H9 (cell line): Measurements from ENCODE around the gene ZBTB12. TPM values are rescaled to one million over a fixed set of nuclear protein-coding genes. Genes with fewer than 3 reads are reported as not detected.

Source experiments
- DNase-seq: peaks from one replicate; pipeline ENCODE4 v3.0.0-alpha.2; 2017
- H2AFZ ChIP-seq: one replicate; pipeline ENCODE4 v1.6.1; 2013; ENCODE audit warnings: mild to moderate bottlenecking, low read length, control low read depth, moderate library complexity
- H2AK5ac ChIP-seq: 2 replicates; pipeline ENCODE4 v1.6.1; 2013; ENCODE audit warnings: low read length, control low read depth, mixed read lengths; ENCODE audit not compliant: insufficient read length
- H2BK120ac ChIP-seq: one replicate; pipeline ENCODE4 v1.6.1; 2013; ENCODE audit warnings: low read depth, mild to moderate bottlenecking, low read length, control low read depth, inconsistent platforms; ENCODE audit not compliant: poor library complexity, severe bottlenecking
- H2BK12ac ChIP-seq: 2 replicates; pipeline ENCODE4 v1.6.1; 2013; ENCODE audit warnings: low read length, control low read depth, mixed read lengths, low read depth; ENCODE audit not compliant: insufficient read length
- H2BK15ac ChIP-seq: 2 replicates; pipeline ENCODE4 v1.6.1; 2013; ENCODE audit warnings: low read depth, low read length, control low read depth
- H2BK20ac ChIP-seq: one replicate; pipeline ENCODE4 v1.6.1; 2013; ENCODE audit warnings: low read depth, mild to moderate bottlenecking, low read length, control low read depth, inconsistent platforms; ENCODE audit not compliant: poor library complexity, severe bottlenecking
- H2BK5ac ChIP-seq: 2 replicates; pipeline ENCODE4 v1.6.1; 2013; ENCODE audit warnings: low read length, control low read depth, mixed read lengths; ENCODE audit not compliant: insufficient read length
- H3K14ac ChIP-seq: 2 replicates; pipeline ENCODE4 v1.6.1; 2013; ENCODE audit warnings: low read length, control low read depth; ENCODE audit not compliant: insufficient read depth
- H3K18ac ChIP-seq: 2 replicates; pipeline ENCODE4 v1.6.1; 2013; ENCODE audit warnings: low read depth, mild to moderate bottlenecking, mixed read lengths, low read length, control low read depth; ENCODE audit not compliant: insufficient read length
- H3K23ac ChIP-seq: 2 replicates; pipeline ENCODE4 v1.6.1; 2013; ENCODE audit warnings: low read length, control low read depth, mixed read lengths, low read depth; ENCODE audit not compliant: insufficient read length
- H3K23me2 ChIP-seq: 2 replicates; pipeline ENCODE4 v1.6.1; 2013; ENCODE audit warnings: low read depth, mild to moderate bottlenecking, mixed read lengths, low read length, control low read depth; ENCODE audit not compliant: insufficient read length, poor library complexity, severe bottlenecking
- H3K27ac ChIP-seq: 2 replicates; pipeline ENCODE4 v1.5.1; 2013; ENCODE audit warnings: low read length, control low read depth, mixed read lengths, low read depth; ENCODE audit not compliant: insufficient read length
- H3K27me3 ChIP-seq: 2 replicates; pipeline ENCODE4 v1.6.1; 2013; ENCODE audit warnings: low read length, control low read depth, inconsistent platforms; ENCODE audit not compliant: insufficient read depth
- H3K4ac ChIP-seq: 2 replicates; pipeline ENCODE4 v1.6.1; 2013; ENCODE audit warnings: low read depth, mild to moderate bottlenecking, control low read depth, inconsistent platforms, low read length, moderate library complexity
- H3K4me1 ChIP-seq: 2 replicates; pipeline ENCODE4 v1.6.1; 2013; ENCODE audit warnings: low read length, control low read depth, inconsistent platforms; ENCODE audit not compliant: insufficient read depth
- H3K4me2 ChIP-seq: 2 replicates; pipeline ENCODE4 v1.6.1; 2013; ENCODE audit warnings: low read length, control low read depth, mixed read lengths; ENCODE audit not compliant: insufficient read length, insufficient read depth
- H3K56ac ChIP-seq: 2 replicates; pipeline ENCODE4 v1.6.1; 2013; ENCODE audit warnings: low read depth, mild to moderate bottlenecking, mixed read lengths, low read length, control low read depth; ENCODE audit not compliant: insufficient read length
- H3K79me1 ChIP-seq: 2 replicates; pipeline ENCODE4 v1.6.1; 2013; ENCODE audit warnings: low read depth, mild to moderate bottlenecking, moderate library complexity, low read length, control low read depth, inconsistent platforms; ENCODE audit not compliant: insufficient read depth, poor library complexity, severe bottlenecking
- H3K79me2 ChIP-seq: 2 replicates; pipeline ENCODE4 v1.6.1; 2013; ENCODE audit warnings: low read length, control low read depth, inconsistent platforms; ENCODE audit not compliant: insufficient read depth
- H3K9ac ChIP-seq: 2 replicates; pipeline ENCODE4 v1.6.1; 2013; ENCODE audit warnings: low read length, control low read depth, mixed read lengths; ENCODE audit not compliant: insufficient read length; ENCODE audit errors: extremely low read depth
- H3K9me3 ChIP-seq: one replicate; pipeline ENCODE4 v1.6.1; 2013; ENCODE audit warnings: low read depth, low read length, inconsistent platforms; ENCODE audit not compliant: control insufficient read depth
- H3T11ph ChIP-seq: one replicate; pipeline ENCODE4 v1.6.1; 2013; ENCODE audit warnings: mild to moderate bottlenecking, low read length, control low read depth, inconsistent platforms
- H4K20me1 ChIP-seq: one replicate; pipeline ENCODE4 v1.6.1; 2013; ENCODE audit not compliant: control insufficient read depth, insufficient read length, insufficient read depth
- H4K5ac ChIP-seq: 2 replicates; pipeline ENCODE4 v1.6.1; 2013; ENCODE audit warnings: low read depth, mild to moderate bottlenecking, mixed read lengths, low read length, control low read depth; ENCODE audit not compliant: insufficient read length
- H4K8ac ChIP-seq: replicated peaks from 2 replicates; pipeline ENCODE4 v1.6.1; 2013; ENCODE audit warnings: low read length, control low read depth, mixed read lengths, low read depth; ENCODE audit not compliant: insufficient read length
- H4K91ac ChIP-seq: 2 replicates; pipeline ENCODE4 v1.6.1; 2013; ENCODE audit warnings: low read depth, mild to moderate bottlenecking, moderate library complexity, mixed read lengths, low read length, control low read depth; ENCODE audit not compliant: insufficient read length
- H3K27ac Mint-ChIP-seq, 3 experiments: 2 replicates in 2 of 3; 3 replicates in 1 of 3; pipeline ENCODE4 v1.8.0; 2020 to 2021; ENCODE audit warnings: mixed read lengths in 3 of 3, mild to moderate bottlenecking in 1 of 3, moderate library complexity in 1 of 3
- H3K27me3 Mint-ChIP-seq: 2 replicates; pipeline ENCODE4 v1.8.0; 2021; ENCODE audit warnings: low read depth, mild to moderate bottlenecking, moderate library complexity, mixed read lengths
- H3K36me3 Mint-ChIP-seq, 3 experiments: 2 replicates in 2 of 3; 3 replicates in 1 of 3; pipeline ENCODE4 v1.8.0; 2020 to 2021; ENCODE audit warnings: low read depth in 3 of 3, mixed read lengths in 3 of 3; ENCODE audit not compliant: insufficient read depth in 1 of 3
- H3K4me1 Mint-ChIP-seq, 2 experiments: 2 replicates each; pipeline ENCODE4 v1.8.0; 2020; ENCODE audit warnings: mixed read lengths in 2 of 2
- H3K4me3 Mint-ChIP-seq, 2 experiments: 2 replicates in 1 of 2; 3 replicates in 1 of 2; pipeline ENCODE4 v1.8.0; 2020 to 2021; ENCODE audit warnings: mild to moderate bottlenecking in 2 of 2, mixed read lengths in 2 of 2, moderate library complexity in 1 of 2
- H3K9me3 Mint-ChIP-seq, 2 experiments: 2 replicates in 1 of 2; 3 replicates in 1 of 2; pipeline ENCODE4 v1.8.0; 2020; ENCODE audit warnings: mild to moderate bottlenecking in 2 of 2, mixed read lengths in 2 of 2, moderate library complexity in 1 of 2
- WGBS: extraction: QIAGEN DNeasy Blood & Tissue Kit; methylation state at CpG from one replicate; pipeline ENCODE4 v1.1.7; 2013; ENCODE audit warnings: missing lambda C conversion rate, low lambda C conversion rate, mixed read lengths; ENCODE audit not compliant: insufficient read length; ENCODE audit errors: extremely low coverage; 5-methylcytosine and 5-hydroxymethylcytosine counted together
- total RNA-seq: library from RNA; stranded (reverse); gene quantifications from 2 replicates; pipeline ENCODE4 v1.2.1, GENCODE V29; 2021
- TF ChIP-seq, protein P1 (sequence below): fragments of 200-600 bp; sonication (generic); conservative IDR thresholded peaks from 3 replicates; pipeline ENCODE4 v1.8.0; 2021; ENCODE audit warnings: antibody characterized with exemption, mild to moderate bottlenecking

Gene ZBTB12
- total RNA-seq, 1 experiment from 2014 or later = 31.0 TPM

DNA sequence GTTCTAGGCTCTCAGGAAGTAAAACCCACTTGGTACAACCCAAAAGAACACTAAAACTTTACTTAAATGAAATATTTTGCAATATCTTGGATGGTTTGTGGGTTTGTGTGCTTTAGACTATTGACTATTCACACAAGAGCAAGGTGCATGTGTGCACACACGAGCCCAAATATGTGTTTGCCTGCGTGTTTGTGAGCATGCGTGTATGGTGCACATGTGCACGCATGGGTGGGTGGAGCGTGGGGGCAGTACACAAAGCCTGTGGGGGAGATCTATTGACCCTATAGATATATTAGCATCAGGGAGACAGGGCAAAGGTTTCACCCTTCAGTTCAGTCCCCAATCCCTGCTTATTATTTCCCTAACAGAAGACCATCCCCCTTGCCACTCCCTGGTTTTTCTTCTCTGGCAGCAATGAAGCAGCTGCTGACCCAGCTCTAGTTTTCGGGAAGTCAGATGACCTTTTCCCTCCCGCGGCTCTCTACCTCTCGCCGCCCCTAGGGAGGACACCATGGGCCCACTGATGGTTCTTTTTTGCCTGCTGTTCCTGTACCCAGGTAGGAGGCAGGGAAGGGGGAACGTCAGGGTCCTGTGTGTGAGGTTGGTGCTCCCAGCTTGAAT is 25.5 kb upstream of the ZBTB12 start, which contains the start of gene C2:
C2 (plus strand) TSS at position 476 of the 621 bp plus-strand sequence; CDS start at position 512, 36 bp downstream.
- no CpG with 5 or more reads among the region's 11 CpGs for WGBS
- Histone ChIP-seq H3K79me1 (no peaks in the 10 kb centered on the region), H3K18ac (no peak within 1 kb of the TSS), H3K23ac (no peak within 1 kb of the TSS), H4K5ac (no peak within 1 kb of the TSS), H3K14ac (no peak within 1 kb of the TSS; the same call in 1 of the 2 replicates), H4K91ac (no peak within 1 kb of the TSS), H2BK20ac (no peak within 1 kb of the TSS), H3K4ac (no peak within 1 kb of the TSS), H3K4me1 (no peaks in the 10 kb centered on the region), H3K4me2 (no peak within 1 kb of the TSS), H3K79me2 (no peaks in the 10 kb centered on the region), H2BK15ac (no peak within 1 kb of the TSS; the same call in 1 of the 2 replicates), H2BK12ac (no peak within 1 kb of the TSS), H4K8ac (no peak within 1 kb of the TSS), H3K9me3 (no peaks in the 10 kb centered on the region), H4K20me1 (no peaks in the 10 kb centered on the region), H3K27ac (no peak within 1 kb of the TSS), H3K56ac (no peak within 1 kb of the TSS), H2AFZ (no peak within 1 kb of the TSS), H3K27me3 (no peaks in the 10 kb centered on the region), H2AK5ac (no peak within 1 kb of the TSS), H2BK5ac (no peak within 1 kb of the TSS), H2BK120ac (no peak within 1 kb of the TSS), H3K23me2 (no peaks in the 10 kb centered on the region), H3T11ph (no peak within 1 kb of the TSS), H3K9ac (no peak within 1 kb of the TSS)
- Mint-ChIP-seq H3K4me3 (no peak within 1 kb of the TSS), H3K36me3 (no peaks in the 10 kb centered on the region), H3K9me3 (peaks cover 0 to 4% of the 10 kb centered on the region in 2 experiments; a peak in 3 of 5 replicates), H3K27me3 (peaks cover 8% of the 10 kb centered on the region), H3K27ac (no peak within 1 kb of the TSS; a peak in 1 of 7 replicates), H3K4me1 (peaks cover 0 to 2% of the 10 kb centered on the region in 2 experiments; a peak in 1 of 4 replicates)
- TF ChIP-seq, protein P1, sequence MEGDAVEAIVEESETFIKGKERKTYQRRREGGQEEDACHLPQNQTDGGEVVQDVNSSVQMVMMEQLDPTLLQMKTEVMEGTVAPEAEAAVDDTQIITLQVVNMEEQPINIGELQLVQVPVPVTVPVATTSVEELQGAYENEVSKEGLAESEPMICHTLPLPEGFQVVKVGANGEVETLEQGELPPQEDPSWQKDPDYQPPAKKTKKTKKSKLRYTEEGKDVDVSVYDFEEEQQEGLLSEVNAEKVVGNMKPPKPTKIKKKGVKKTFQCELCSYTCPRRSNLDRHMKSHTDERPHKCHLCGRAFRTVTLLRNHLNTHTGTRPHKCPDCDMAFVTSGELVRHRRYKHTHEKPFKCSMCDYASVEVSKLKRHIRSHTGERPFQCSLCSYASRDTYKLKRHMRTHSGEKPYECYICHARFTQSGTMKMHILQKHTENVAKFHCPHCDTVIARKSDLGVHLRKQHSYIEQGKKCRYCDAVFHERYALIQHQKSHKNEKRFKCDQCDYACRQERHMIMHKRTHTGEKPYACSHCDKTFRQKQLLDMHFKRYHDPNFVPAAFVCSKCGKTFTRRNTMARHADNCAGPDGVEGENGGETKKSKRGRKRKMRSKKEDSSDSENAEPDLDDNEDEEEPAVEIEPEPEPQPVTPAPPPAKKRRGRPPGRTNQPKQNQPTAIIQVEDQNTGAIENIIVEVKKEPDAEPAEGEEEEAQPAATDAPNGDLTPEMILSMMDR = no peak
- no peak for DNase-seq
